NCI-H69 (cell line): Measurements from ENCODE around the gene CDH10.
A peak's percentile ranks its signal among the peaks of the same experiment; 100 is the strongest.

Source experiments
- DNase-seq: peaks from one replicate; lab custom pipeline; 2025; lab: John Stamatoyannopoulos, UW

The CDH10 gene

GRCh38 chr5:24480952-24481351 lies 163.8 kb downstream of the CDH10 start:
- no peak for DNase-seq

- DNase-seq, result no peak
Measured at GRCh38 chr5:24477958-24478357, 166.8 kb downstream of the CDH10 start.

GRCh38 chr5:24475101-24475500 lies 169.7 kb downstream of the CDH10 start:
- DNase-seq, result no peak

GRCh38 chr5:24474685-24475084 lies 170.1 kb downstream of the CDH10 start:
- no peak for DNase-seq

GRCh38 chr5:24472518-24472917 lies 172.3 kb downstream of the CDH10 start:
- no peak for DNase-seq

GRCh38 chr5:24444414-24444813 lies 200.4 kb downstream of the CDH10 start:
- peak; percentile 46 for DNase-seq

- no peak for DNase-seq
Measured at GRCh38 chr5:24439465-24439864, 205.3 kb downstream of the CDH10 start.
